K562 (cell line): Measurements from ENCODE around the gene KCNJ13. TPM values are rescaled to one million over a fixed set of nuclear protein-coding genes. Genes with fewer than 3 reads are reported as not detected.

Source experiments
- DMBX1 ChIP-seq: fragments of 250-450 bp; sonication (Bioruptor Pico); IDR thresholded peaks from 2 replicates; pipeline ENCODE4 v1.8.0; 2022; ENCODE audit warnings: inconsistent platforms, mild to moderate bottlenecking, moderate library complexity, borderline replicate concordance
- EWSR1 ChIP-seq: fragments of 450-650 bp; IDR thresholded peaks from 2 replicates; pipeline ENCODE4 v1.6.1; 2018; ENCODE audit warnings: borderline replicate concordance, mild to moderate bottlenecking, low read depth, moderate library complexity; ENCODE audit not compliant: partially characterized antibody
- MNT ChIP-seq, 2 experiments: fragments of 450-650 bp; conservative IDR thresholded peaks; 2 replicates each; pipeline ENCODE4 v1.6.1; 2017; ENCODE audit warnings: mild to moderate bottlenecking in 2 of 2, moderate library complexity in 2 of 2
- MYNN ChIP-seq, 2 experiments: sonication (generic); formaldehyde crosslinking in 1 of 2; IDR thresholded peaks; 2 replicates each; pipeline versions ENCODE4 v1.5.0 to v1.6.1; 2016 to 2020; ENCODE audit warnings: antibody characterized with exemption in 1 of 2, missing genetic modification reagents in 1 of 2
- NFYB ChIP-seq: IDR thresholded peaks from 2 replicates; pipeline ENCODE4 v1.6.1; 2011; ENCODE audit warnings: mild to moderate bottlenecking, moderate library complexity; ENCODE audit not compliant: insufficient read length; ENCODE audit errors: extremely low read depth
- ZNF143 ChIP-seq: sonication (generic); formaldehyde crosslinking; IDR thresholded peaks from 2 replicates; pipeline ENCODE4 v1.9.0; 2022; ENCODE audit warnings: mild to moderate bottlenecking, missing genetic modification reagents
- ZNF232 ChIP-seq: sonication (generic); formaldehyde crosslinking; IDR thresholded peaks from 2 replicates; pipeline ENCODE4 v1.8.0; 2022; ENCODE audit warnings: mild to moderate bottlenecking, missing genetic modification reagents
- polyA plus RNA-seq, 8 experiments: library from polyadenylated mRNA; depleted of rRNA in 4 of 8; stranded (reverse) in 5 of 8; unstranded in 3 of 8; fragments of >200 nt; fragmentation: Nextera tagmentation in 2 of 8; fragmentation: Illumina TruSeq in 1 of 8; extraction: Ambion mirVana in 2 of 8; extraction: Trizol in 1 of 8; gene quantifications; 2 replicates each; pipeline versions ENCODE4 v1.2.1 to v1.2.3, GENCODE V29; 2011 to 2014; ENCODE audit warnings: inconsistent platforms in 1 of 8, missing spikeins in 1 of 8
- total RNA-seq, 7 experiments: library from RNA; depleted of rRNA in 6 of 7; stranded (reverse); fragments of >200 nt in 6 of 7; fragmentation: Illumina TruSeq in 2 of 7; extraction: Trizol in 2 of 7; gene quantifications; 2 replicates each; pipeline versions ENCODE4 v1.2.1 to v1.2.3, GENCODE V29; 2011 to 2021; ENCODE audit warnings: low replicate concordance in 1 of 7
- TF ChIP-seq, protein P1 (sequence below): sonication (generic); formaldehyde crosslinking; IDR thresholded peaks from 2 replicates; pipeline ENCODE4 v1.8.0; 2022; ENCODE audit warnings: mild to moderate bottlenecking, missing genetic modification reagents, borderline replicate concordance
- TF ChIP-seq, protein P2 (sequence below): sonication (generic); formaldehyde crosslinking; IDR thresholded peaks from 2 replicates; pipeline ENCODE4 v1.8.1; 2023; ENCODE audit warnings: mild to moderate bottlenecking, missing genetic modification reagents

The KCNJ13 gene
- total and polyA plus RNA-seq, 9 of the 15 experiments (the other 6 are each of a cell fraction or from before 2014, with no cell fraction given): 0.45 TPM; not detected in 8

DNA sequence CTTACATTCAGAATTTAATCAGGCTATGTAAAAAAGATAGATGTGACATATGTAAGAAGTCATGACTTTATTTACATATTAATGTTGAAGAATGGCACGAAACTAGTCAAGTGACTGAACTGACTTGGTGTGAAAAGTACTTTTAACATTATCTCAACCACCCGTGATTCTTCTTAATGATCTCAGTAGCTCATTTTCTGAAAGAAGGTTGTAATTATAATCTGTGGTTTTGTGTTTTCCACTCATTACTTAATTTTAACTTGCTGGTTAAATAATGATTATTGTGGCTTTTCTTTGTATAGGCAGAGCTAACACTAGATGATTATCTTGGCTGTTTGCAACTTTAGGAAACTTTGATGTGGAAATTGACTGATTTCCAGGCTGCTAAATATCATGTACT lies 18.5 kb downstream of the KCNJ13 start (continued):
- TF ChIP-seq EWSR1 (no peak), DMBX1 (CRISPR knock-in tag) (no peak), ZNF143 (CRISPR knock-in tag) (no peak), NFYB (no peak), MYNN (IDR thresholded peaks at IDR 0.05) (no peak), MYNN (CRISPR knock-in tag; IDR thresholded peaks at IDR 0.05) (no peak), MNT (conservative IDR thresholded peaks at IDR 0.05) (no peak), ZNF232 (CRISPR knock-in tag) (no peak)
- TF ChIP-seq, protein P1, sequence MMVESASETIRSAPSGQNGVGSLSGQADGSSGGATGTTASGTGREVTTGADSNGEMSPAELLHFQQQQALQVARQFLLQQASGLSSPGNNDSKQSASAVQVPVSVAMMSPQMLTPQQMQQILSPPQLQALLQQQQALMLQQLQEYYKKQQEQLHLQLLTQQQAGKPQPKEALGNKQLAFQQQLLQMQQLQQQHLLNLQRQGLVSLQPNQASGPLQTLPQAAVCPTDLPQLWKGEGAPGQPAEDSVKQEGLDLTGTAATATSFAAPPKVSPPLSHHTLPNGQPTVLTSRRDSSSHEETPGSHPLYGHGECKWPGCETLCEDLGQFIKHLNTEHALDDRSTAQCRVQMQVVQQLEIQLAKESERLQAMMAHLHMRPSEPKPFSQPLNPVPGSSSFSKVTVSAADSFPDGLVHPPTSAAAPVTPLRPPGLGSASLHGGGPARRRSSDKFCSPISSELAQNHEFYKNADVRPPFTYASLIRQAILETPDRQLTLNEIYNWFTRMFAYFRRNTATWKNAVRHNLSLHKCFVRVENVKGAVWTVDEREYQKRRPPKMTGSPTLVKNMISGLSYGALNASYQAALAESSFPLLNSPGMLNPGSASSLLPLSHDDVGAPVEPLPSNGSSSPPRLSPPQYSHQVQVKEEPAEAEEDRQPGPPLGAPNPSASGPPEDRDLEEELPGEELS (CRISPR knock-in tag): no peak
- TF ChIP-seq, protein P2, sequence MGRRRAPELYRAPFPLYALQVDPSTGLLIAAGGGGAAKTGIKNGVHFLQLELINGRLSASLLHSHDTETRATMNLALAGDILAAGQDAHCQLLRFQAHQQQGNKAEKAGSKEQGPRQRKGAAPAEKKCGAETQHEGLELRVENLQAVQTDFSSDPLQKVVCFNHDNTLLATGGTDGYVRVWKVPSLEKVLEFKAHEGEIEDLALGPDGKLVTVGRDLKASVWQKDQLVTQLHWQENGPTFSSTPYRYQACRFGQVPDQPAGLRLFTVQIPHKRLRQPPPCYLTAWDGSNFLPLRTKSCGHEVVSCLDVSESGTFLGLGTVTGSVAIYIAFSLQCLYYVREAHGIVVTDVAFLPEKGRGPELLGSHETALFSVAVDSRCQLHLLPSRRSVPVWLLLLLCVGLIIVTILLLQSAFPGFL: no peak
- TF ChIP-seq, all 486 proteins: peak for 0
